ENCODE measurements around the gene TLE5. TPM values are rescaled to one million over a fixed set of nuclear protein-coding genes. Genes with fewer than 3 reads are reported as not detected.

TLE5 gene
- total RNA-seq, 4 donors from 2014 or later: 449 to 1,111 (median 479) TPM

DNA sequence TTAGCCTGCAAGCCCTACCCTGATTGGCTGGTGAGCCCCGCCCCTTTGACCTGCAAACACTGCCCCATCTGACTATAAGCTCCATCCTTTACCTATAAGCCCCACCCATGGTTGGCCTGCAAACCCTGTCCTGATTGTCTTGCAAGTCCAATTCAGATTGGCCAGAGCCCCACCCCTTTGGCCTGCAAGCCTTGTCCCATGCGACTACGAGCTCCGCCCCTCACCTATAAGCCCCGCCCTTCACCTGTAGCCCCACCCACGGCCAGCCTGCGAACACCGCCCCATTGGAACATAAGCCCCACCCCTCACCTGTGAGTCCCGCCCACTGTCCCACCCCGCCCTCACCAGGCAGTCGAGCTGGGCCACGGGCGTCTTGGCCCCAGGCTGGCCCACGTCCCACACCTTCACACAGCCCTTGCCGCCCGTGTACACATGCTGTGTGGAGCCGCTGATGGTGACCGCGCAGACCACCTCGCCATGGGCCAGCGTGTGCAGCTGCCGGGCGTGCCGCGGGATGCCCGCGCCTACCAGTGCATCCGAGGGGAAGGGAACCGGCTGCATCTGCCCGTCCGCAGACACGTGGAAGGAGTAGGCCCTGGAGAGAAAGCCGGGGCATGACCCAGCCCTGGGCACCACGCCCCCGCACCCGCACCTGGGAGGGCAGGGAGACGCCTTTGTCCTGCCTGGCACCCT lies 56.1 kb downstream of the TLE5 start:
- no peak for DNase-seq (ENCODE audit: low spot score in 2 of 2)
- Histone ChIP-seq H3K9me3 (no peaks in the 10 kb centered on the region), H3K4me1 (no peaks in the 10 kb centered on the region), H3K36me3 (peaks cover 0 to 100% (median 0%) of the 10 kb centered on the region in 3 donors), H3K27me3 (no peaks in the 10 kb centered on the region), H3K4me3 (no peak overlapping the region), H3K27ac (no peak overlapping the region)
- TF ChIP-seq EP300 (IDR thresholded peaks at IDR 0.05) (no peak), POLR2A (IDR thresholded peaks at IDR 0.05) (no peak), CTCF (IDR thresholded peaks at IDR 0.05) (no peak)
- WGBS, 2 donors: 79 to 80% methylated on average over 37 of the region's 37 CpGs

DNA sequence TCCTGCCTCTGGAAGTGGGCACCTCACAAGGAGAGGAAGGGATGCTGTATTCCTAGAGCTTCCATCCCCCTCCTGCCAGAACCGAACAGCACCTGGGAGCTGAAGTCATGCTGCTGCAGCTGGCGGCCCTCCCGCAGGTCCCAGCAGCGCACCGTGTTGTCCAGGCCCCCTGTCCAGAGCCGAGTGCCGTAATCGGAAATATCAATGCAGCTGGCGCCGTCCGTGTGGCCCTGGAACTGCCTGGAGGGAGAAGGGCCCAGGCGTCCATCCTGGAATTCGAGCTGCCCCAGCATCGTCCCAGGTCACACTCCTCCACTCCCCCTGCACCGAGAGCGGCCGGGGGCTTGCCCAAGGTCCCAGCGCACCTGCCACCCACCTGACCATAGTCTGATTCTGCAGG lies 57.0 kb downstream of the TLE5 start:
- Histone ChIP-seq H3K4me1 (no peaks in the 10 kb centered on the region), H3K27ac (no peak overlapping the region), H3K36me3 (peaks cover 0 to 100% (median 0%) of the 10 kb centered on the region in 3 donors), H3K4me3 (no peak overlapping the region), H3K27me3 (no peaks in the 10 kb centered on the region), H3K9me3 (no peaks in the 10 kb centered on the region)
- no peak for DNase-seq (ENCODE audit: low spot score in 2 of 2)
- 79 to 88% methylated on average over 17 to 18 of the region's 18 CpGs for WGBS, 2 donors
- TF ChIP-seq POLR2A (IDR thresholded peaks at IDR 0.05) (no peak), CTCF (IDR thresholded peaks at IDR 0.05) (no peak), EP300 (IDR thresholded peaks at IDR 0.05) (no peak)

GRCh38 chr19:3004522-3004921 lies 57.8 kb downstream of the TLE5 start:
- Histone ChIP-seq H3K4me1 (no peaks in the 10 kb centered on the region), H3K27me3 (no peaks in the 10 kb centered on the region), H3K4me3 (no peak overlapping the region), H3K9me3 (no peaks in the 10 kb centered on the region), H3K27ac (no peak overlapping the region), H3K36me3 (peaks cover 0 to 100% (median 0%) of the 10 kb centered on the region in 3 donors)
- DNase-seq (ENCODE audit: low spot score in 2 of 2): no peak
- no peak for TF ChIP-seq CTCF (IDR thresholded peaks at IDR 0.05)
- TF ChIP-seq EP300 (IDR thresholded peaks at IDR 0.05): no peak
- no peak for TF ChIP-seq POLR2A (IDR thresholded peaks at IDR 0.05)
- 90 to 97% methylated on average over 4 of the region's 4 CpGs for WGBS, 2 donors

GRCh38 chr19:3003046-3003445 lies 59.2 kb downstream of the TLE5 start:
- TF ChIP-seq CTCF (IDR thresholded peaks at IDR 0.05): no peak
- no peak for TF ChIP-seq EP300 (IDR thresholded peaks at IDR 0.05)
- TF ChIP-seq POLR2A (IDR thresholded peaks at IDR 0.05): no peak
- no peak overlapping the region for H3K4me3 ChIP-seq
- no peaks in the 10 kb centered on the region for H3K4me1 ChIP-seq
- DNase-seq (ENCODE audit: low spot score in 2 of 2): no peak
- 55 to 59% methylated on average over 7 of the region's 7 CpGs for WGBS, 2 donors
- H3K9me3 ChIP-seq: no peaks in the 10 kb centered on the region
- H3K36me3 ChIP-seq: peaks cover 0 to 98% (median 0%) of the 10 kb centered on the region in 3 donors
- no peaks in the 10 kb centered on the region for H3K27me3 ChIP-seq
- no peak overlapping the region for H3K27ac ChIP-seq

Other genes with a start within 250 kb of the TLE5 start
- 1 to 10 TPM; 4.4 to 9.0 (median 6.7) TPM for gene ZNF554, start 242.6 kb downstream of the TLE5 start, total RNA-seq
- gene ZNF555, start 221.0 kb downstream of the TLE5 start, total RNA-seq: 10 to 100 TPM in 1 of 4 donors, 1 to 10 TPM in 3; 5.7 to 11.4 (median 6.6) TPM
- 1 to 10 TPM in 1 of 4 donors, under 1 TPM in 3; under 0.01 to 1.3 (median 0.59) TPM for gene ZNF556, start 195.2 kb downstream of the TLE5 start, total RNA-seq
- gene ZNF57, start 161.6 kb downstream of the TLE5 start, total RNA-seq: 1 to 10 TPM; 2.7 to 4.2 (median 3.2) TPM
- 1 to 10 TPM; 2.2 to 4.5 (median 3.3) TPM for gene ZNF77, start 117.5 kb downstream of the TLE5 start, total RNA-seq
- gene TLE6, start 84.9 kb downstream of the TLE5 start, total RNA-seq: 10 to 100 TPM in 1 of 4 donors, 1 to 10 TPM in 1, under 1 TPM in 2; 0.44 to 13.5 (median 2.7) TPM
- 100 to 1,000 TPM in 3 of 4 donors, 10 to 100 TPM in 1; 87.5 to 184 (median 122) TPM for gene TLE2, start 33.2 kb downstream of the TLE5 start, total RNA-seq
- gene GNA11, start 31.9 kb upstream of the TLE5 start, total RNA-seq: 100 to 1,000 TPM in 3 of 4 donors, 10 to 100 TPM in 1; 65.1 to 114 (median 107) TPM
- 10 to 100 TPM in 2 of 4 donors, 1 to 10 TPM in 2; 3.8 to 22.5 (median 7.8) TPM for gene GNA15, start 73.5 kb upstream of the TLE5 start, total RNA-seq
- 1 to 10 TPM in 3 of 4 donors, under 1 TPM in 1; 0.66 to 4.7 (median 2.4) TPM for gene S1PR4, start 116.3 kb upstream of the TLE5 start, total RNA-seq
- gene NCLN, start 123.4 kb upstream of the TLE5 start, total RNA-seq: 10 to 100 TPM; 27.1 to 83.4 (median 38.2) TPM
- gene CELF5, start 162.2 kb upstream of the TLE5 start, total RNA-seq: not detected

Measured in tibial nerve (tissue), 4 donors.